ENCODE measurements around the gene CHAF1B.
"Not testable (repeated sequence)": the region's sequence is repeated elsewhere in the genome, so short reads cannot be mapped to it uniquely, and the experiment has no call there.

The CHAF1B gene

DNA sequence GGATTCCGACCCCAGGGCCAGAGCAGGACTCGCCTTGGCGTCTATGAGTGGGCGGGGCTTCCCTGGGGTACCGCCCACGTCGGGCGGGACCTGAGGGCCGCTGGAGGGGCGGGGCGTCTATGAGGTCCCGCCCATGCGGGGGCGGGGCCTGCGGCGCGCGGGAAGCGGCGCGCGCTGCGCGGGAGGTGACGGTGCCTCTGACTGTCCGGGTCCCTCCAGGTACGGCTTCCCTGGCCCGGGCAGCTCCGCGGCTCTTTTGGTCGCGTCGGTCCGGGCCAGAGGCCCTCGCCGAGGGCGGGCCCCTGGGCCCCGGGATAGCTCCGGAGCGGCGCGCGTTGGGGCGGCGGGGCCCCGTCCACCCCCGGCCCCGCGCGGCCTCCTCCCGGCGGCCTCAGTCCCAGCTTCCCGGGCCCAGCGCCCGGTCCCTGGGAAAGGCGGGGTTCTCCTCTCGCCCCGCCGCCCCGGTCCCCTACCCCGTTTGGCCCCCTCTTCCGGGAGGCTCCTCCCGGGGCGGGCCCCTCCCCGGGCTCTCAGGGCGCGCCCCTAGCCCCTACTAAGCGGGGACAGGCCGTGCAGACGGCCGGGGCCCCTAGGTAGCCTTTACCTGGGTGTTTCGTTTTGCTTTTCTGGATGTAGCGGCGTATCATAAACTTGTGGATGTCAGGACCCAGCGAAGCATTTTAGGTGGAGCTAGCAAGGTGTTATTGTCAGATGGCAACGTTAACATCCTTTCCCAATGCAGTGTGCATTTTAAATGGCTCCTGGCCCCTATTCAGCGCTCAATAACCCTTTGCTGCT is at the start of gene CHAF1B:
CHAF1B (plus strand) TSS at position 160 of the 798 bp plus-strand sequence. CDS start 745 bp downstream, outside the sequence.
- DNase-seq (ENCODE audit: low spot score): peak; percentile 97

DNA sequence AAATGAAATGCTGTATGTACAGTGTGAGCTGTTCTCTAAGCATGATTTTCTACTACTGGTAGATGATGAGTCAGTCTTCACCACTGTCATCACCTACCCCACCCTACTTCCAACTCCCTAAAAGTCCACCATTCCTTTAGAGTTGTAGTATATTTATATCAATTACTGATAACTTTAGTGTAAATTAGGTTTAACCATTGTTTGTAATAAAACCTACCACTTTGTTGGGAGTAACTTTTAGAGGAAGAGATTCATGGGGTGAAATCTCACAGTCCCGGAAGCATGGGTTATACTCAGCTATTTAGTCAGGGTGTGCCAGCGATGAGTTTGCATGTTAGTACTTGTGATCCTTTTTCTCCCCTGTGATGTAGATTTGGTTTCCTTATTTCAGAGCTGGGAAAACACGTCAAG is 48.1 kb upstream of the CHAF1B start:
- peak; percentile 40 for DNase-seq (ENCODE audit: low spot score)

GRCh38 chr21:36338975-36339374 is 46.2 kb upstream of the CHAF1B start:
- DNase-seq (ENCODE audit: low spot score): no peak

- not testable (repeated sequence) for DNase-seq (ENCODE audit: low spot score)
Measured at GRCh38 chr21:36342581-36342980, 42.6 kb upstream of the CHAF1B start.

DNA sequence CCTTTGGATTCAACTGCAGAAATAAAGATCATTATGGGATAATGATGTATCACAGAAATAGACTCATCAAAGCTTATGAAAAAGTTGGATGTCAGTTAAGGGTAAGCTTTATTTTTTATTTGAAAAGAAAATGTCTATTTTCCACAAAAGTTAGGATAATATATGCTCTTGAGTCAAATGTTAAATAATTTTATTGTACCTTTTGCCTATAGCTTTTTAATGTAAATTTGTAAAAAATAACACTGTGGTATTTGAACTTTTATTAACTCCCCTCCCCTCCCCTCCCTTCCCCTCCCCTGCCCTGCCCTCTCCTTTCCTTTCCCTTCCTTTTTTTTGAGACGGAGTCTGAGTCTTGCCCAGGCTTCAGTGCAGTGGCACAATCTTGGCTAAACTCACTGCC is 40.3 kb upstream of the CHAF1B start:
- no peak for DNase-seq (ENCODE audit: low spot score)

DNA sequence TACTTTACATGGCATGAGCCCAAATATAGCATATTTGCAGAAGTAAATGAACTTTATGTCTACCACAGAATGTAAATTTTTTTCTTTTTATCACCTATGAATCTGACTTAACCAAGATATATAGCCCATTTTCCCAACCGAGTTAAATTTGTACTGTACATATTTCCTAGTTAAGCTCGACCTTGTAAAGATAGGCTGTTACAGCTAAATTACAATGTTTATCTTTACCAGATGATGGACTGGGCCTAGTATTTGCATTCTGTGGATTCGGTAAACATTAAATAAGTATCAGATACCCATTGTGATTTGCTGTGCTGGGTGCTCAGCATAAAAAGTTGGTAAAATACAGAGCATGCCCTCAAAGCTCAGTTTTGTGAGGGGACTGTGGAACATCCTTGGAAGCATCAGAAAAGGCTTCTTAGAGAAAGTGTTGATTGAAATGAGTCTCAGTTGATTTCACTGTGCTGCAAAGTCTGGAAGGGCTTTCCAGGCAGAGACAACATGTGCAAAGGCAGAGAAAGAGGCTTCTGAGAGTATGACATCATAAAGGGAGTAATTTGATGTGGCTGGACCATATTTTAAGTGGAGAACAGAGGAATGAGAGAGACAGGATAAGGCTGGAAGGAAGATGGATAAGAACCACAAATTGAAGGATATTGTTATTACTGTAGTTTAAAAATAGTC is 37.8 kb upstream of the CHAF1B start:
- no peak for DNase-seq (ENCODE audit: low spot score)

GRCh38 chr21:36347962-36348328 is 37.2 kb upstream of the CHAF1B start:
- no peak for DNase-seq (ENCODE audit: low spot score)

- no peak for DNase-seq (ENCODE audit: low spot score)
Measured at GRCh38 chr21:36349315-36349714, 35.9 kb upstream of the CHAF1B start.

DNA sequence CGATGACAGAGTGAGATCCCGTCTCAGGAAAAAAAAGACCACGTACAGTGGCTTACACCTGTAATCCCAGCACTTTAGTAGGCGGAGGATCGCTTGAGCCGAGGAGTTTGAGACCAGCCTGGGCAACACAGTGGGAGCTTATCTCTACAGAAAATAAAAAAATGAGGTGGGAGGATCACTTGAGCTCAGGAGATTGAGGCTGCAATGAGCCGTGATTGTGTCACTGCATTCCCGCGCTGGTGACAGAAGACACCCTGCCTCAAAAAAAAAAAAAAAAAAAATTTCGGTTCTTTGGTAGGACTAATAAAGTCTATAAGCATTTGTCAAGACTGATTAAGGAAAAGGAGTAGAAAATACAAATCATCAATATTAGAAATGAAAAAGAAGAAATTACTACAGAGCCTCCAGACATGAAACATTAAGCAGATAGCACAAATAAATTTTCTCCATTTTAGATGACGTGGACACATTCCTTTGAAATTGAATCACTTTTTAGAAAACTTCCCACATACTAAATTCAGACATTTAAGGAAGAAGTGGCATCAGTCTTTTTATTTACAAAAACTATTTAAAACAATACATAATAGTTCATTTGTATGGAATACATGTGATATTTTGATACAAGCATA is 34.8 kb upstream of the CHAF1B start:
- peak; percentile 11 for DNase-seq (ENCODE audit: low spot score)

DNA sequence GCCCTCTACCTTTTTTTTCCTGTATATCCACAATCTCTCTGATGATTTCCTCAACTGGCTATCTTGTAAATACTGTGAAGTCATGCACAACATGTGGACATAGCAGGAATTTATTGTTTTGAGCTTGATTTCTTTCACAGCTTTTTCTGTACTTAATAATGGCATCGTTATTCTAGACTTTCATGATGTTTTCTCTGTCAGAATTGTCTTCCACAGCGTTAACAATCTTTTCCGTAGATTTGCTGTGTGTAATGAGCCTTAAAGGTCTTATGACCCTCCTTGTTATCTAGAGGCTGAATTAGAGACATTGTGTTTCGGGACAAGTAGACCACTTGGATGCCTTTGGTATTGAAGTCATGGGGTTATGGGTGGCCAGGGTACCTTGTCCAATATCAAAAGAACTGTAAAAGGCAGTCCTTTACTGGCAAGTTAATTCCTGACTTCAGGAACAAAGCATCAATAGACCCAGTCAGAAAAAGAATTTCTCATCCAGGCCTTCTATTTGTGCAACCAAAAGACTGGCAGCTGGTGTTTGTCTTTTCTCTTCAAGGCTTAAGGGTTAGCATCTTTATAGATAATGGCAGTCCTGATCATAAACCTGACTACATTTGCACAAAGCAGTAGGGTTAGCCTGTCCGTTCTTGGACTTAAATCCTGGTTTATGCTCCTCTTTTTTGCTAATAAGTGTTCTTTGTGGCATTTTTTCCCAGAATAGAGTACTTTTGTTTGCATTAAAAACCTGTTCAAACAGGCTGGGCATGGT is 30.1 kb upstream of the CHAF1B start:
- DNase-seq (ENCODE audit: low spot score): no peak

DNA sequence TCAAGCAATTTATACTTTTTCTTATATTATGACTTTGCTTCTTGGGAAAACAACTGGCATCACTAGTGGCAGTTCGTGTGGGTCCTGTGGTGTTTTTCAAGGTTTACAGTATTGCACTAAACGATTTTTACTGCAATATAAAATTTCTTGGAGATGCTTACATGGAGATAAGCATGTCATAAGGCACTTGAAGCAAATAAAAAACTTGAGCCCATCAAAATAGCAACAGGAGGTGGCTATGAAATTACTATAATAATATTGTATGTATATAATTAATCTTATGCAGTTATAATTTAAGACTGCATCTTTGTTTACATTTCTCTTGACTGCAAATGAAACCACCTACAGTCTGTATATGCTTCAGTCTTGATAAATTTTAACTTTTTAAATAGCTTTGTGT is 29.3 kb upstream of the CHAF1B start:
- no peak for DNase-seq (ENCODE audit: low spot score)

DNA sequence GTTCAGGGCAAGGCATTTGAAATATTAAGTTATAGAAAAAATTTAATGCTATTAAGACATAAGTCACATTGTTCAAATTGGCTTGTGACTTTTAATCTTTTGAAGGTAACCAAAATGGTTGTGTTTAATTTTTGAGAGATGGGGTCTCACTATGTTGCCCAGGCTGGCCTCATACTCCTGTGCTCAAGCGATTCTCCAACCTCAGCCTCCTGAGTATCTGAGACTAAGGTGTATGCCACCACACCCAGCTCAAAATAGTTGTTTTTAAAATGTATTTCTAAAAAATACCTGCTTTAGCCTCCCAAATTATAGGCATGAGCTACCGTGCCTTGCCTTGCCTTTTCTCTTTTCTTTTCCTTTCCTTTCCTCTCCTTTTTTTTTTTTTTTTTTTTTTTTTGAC is 26.0 kb upstream of the CHAF1B start:
- DNase-seq (ENCODE audit: low spot score): no peak

DNA sequence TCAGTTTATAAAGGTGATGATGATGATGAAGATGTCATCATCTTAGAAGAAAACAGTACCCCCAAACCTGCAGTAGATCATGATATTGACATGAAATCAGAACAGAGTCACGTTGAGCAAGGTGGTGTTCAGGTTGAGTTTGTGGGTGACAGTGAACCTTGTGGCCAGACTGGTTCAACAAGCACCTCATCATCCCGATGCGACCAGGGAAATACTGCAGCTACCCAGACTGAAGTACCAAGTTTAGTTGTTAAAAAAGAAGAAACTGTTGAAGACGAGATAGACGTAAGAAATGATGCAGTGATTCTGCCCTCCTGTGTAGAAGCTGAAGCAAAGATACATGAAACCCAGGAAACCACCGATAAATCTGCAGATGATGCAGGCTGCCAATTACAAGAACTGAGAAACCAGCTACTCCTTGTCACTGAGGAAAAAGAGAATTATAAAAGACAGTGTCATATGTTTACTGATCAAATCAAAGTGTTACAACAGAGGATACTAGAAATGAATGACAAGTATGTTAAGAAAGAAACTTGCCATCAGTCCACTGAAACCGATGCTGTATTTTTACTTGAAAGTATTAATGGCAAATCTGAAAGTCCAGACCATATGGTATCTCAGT is 16.0 kb upstream of the CHAF1B start:
- DNase-seq (ENCODE audit: low spot score): no peak

DNA sequence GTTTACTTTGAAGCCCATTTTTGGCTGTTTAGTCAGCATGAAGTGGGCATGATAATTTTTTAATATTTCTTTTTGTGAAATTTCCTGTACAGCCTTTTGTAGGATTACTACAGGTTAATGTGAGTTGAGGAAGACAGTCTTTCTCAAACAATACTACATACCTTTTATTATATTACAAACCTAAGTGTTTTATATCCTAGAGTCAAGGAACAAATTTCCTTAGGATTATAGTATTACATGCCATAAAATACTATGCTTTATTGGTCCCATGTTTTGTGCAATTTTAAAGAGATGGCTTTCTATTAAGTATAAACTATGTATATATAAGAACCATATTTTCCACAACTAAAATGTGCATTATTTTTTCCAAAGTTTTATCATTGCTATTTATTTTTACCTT is 9.2 kb upstream of the CHAF1B start:
- DNase-seq (ENCODE audit: low spot score): no peak

- DNase-seq (ENCODE audit: low spot score): no peak
Measured at GRCh38 chr21:36377391-36377842, 7.8 kb upstream of the CHAF1B start.

GRCh38 chr21:36379251-36379650 is 5.9 kb upstream of the CHAF1B start:
- peak; percentile 21 for DNase-seq (ENCODE audit: low spot score)

DNA sequence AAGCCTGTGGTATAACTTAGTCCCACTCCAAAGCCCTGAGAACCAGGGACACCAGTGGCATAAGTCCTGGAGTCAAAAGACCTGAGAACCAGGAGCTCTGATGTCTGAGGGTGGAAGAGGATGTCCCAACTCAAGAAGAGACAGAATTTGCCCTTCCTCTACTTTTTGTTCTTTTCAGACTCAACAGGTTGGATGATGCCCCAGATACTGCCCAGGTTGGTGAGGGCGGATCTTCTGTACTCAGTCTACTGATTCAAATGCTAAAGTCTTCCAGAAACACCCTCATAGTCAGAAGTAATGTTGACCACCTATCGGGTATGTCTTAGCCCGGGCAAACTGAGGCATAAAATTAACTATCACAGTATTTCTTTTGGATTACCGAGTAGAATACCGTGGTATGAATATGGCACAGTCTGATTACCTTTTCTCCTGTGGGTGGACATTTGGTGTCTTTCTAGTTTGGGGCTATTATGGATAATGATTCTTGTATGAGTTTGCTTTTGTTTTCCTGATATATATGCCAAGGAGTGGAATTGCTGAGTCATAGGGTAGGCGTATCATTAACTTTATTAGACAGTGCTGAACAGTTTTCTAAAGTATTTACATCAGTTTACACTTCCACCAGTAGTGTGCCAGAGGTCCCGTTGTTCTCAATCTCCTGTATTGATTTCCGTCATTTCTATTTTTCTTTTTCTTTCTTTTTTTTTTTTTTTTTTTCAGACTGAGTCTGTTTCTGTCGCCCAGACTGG is 3.2 kb upstream of the CHAF1B start:
- DNase-seq (ENCODE audit: low spot score): no peak

DNA sequence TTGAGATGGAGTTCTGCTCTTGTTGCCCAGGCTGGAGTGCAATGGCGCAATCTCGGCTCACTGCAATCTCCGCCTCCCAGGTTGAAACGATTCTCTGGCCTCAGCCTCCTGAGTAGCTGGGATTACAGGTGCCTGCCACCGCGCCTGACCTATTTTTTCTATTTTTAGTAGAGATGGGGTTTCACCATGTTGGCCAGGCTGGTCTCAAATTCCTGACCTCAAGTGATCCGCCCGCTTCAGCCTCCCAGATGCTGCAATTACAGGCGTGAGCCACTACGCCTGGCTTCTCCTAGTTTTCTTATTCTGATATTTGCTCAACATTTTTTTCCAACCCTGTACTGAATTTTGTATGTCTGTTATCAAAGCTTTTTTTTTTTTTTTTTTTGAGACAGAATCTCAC is 2.5 kb upstream of the CHAF1B start:
- not testable (repeated sequence) for DNase-seq (ENCODE audit: low spot score)

DNA sequence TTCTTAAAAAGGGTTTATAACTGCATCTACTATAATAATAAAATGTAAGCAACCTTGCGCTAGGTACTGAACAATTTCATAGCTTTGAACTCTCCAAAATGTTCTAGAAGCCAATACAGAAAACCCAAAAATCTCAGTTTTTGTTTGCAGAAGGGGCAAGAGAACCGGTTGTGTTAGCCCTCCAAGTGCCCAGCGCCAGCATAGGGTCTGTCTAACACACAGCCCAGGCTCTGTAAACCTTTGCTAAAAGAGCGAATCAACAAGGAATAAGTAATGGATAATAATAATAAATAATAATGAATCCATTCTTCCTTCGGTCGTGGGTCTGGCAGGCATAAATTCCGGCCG is 333 bp upstream of the CHAF1B start:
- DNase-seq (ENCODE audit: low spot score): no peak

DNA sequence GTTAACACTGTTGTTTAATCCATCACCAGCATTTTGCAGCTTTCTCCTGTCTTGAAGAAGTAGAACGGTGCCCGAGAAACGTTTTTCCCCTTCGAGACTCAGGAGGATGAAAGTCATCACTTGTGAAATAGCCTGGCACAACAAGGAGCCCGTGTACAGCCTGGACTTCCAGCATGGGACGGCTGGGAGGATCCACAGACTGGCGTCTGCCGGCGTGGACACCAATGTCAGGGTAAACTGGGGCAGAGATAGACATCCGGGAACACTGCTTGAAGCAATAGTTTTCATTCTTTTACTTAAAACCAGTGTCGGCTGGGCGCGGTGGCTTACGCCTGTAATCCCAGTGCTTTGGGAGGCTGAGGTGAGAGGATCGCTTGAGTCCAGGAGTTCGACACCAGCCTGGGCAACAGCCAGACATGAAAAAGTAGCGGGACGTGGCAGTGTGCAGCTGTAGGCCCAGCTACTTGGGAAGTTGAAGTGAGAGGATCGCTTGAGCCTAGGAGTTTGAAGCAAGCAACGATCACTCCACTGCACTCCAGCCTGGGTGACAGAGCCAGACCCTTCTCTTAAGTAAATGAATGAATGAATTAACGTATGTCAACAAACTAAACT is 945 bp downstream of the CHAF1B start:
- no peak for DNase-seq (ENCODE audit: low spot score)

GRCh38 chr21:36388096-36388495 is 2.9 kb downstream of the CHAF1B start:
- no peak for DNase-seq (ENCODE audit: low spot score)

All from AG08396 (cell line).